NCI-H82 treated with DMSO at 0.1 percent for 48 hours (cell line): ENCODE measurements around the gene DCAF6.

ENCODE experiments used
- DNase-seq: peaks from one replicate; lab custom pipeline; 2025; ENCODE audit not compliant: unreplicated experiment; lab: John Stamatoyannopoulos, UW

The DCAF6 gene

DNA sequence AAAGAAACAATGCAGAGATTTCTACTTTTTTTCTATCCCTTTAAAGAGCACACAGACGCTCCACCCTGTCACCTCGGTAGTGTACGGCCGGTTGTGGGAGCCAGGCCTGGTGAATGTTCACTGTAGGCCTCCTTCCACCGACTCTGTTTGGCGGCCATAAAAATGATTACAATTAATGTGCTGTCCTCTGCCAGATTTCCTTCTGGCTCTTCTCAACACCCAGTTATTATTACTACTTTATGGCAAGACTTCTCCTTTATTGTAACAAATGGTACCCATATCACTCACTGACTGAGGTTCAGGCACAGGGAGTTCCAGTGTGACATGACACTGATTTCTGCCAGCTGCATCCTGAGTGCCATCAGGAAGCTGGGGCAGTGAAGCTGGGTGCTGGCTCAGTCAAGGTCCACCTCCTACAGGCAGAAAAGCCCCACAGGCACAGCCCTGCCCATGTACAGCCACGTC is 162.9 kb downstream of the DCAF6 start:
- DNase-seq = no peak

GRCh38 chr1:168100315-168101002 is 164.0 kb downstream of the DCAF6 start:
- no peak for DNase-seq

- no peak for DNase-seq
Measured at GRCh38 chr1:168101336-168101735, 164.9 kb downstream of the DCAF6 start.

DNA sequence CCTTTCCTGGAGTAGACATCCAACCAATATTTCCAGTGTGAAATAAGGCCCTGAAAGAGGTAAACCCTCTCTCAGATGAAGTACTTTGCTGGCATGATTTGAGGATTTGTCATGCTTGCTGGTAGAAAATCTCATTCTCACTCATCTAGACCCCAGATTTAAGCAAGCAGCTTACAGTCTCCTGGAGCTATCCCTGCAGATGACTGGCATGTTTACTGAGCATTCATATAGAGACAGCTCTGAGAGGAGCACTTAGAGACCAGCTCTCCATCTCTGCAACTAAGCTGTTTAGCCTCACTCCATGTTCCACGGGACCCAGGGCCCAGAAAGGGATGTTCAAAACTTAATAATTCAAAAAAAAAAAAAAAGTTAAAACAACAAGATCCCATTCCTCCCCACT is 166.0 kb downstream of the DCAF6 start:
- no peak for DNase-seq

- DNase-seq = no peak
Measured at GRCh38 chr1:168104535-168104934, 168.1 kb downstream of the DCAF6 start.

DNA sequence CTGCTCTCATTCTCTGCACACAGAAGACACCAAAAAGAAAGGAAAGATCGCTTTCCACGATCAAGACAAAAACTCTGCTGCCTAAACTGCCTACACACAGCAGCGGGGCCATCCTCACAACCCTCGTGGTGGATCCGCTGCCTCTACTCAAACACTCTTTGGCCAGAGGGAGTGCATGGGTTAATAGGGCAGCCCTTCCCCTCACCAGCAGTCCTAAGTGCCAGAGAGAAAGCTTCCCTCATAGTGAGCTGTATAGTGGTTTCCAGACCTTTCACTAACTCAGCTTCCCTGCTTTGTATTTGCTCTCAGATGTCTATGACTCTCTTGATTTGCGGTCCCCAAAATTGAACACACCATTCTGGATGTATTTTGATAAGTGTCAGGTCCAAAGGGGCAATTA is 169.4 kb downstream of the DCAF6 start:
- no peak for DNase-seq

DNA sequence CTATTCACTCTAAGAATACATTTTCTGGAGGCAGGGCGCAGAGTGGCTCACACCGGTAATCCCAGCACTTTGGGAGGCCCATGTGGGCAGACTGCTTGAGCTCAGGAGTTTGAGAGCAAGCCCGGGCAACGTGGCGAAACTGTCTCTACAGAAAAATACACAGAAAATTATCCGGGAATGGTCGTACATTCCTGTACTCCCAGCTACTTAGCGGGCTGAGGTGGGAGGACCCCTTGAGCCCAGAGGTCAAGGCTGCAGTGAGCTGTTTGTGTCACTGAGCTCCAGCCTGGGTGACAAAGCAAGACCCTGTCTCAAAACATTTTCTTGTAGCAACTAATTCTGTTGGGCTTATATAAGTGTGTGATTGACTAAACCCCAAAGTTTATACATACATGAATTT is 169.8 kb downstream of the DCAF6 start:
- DNase-seq = no peak

DNA sequence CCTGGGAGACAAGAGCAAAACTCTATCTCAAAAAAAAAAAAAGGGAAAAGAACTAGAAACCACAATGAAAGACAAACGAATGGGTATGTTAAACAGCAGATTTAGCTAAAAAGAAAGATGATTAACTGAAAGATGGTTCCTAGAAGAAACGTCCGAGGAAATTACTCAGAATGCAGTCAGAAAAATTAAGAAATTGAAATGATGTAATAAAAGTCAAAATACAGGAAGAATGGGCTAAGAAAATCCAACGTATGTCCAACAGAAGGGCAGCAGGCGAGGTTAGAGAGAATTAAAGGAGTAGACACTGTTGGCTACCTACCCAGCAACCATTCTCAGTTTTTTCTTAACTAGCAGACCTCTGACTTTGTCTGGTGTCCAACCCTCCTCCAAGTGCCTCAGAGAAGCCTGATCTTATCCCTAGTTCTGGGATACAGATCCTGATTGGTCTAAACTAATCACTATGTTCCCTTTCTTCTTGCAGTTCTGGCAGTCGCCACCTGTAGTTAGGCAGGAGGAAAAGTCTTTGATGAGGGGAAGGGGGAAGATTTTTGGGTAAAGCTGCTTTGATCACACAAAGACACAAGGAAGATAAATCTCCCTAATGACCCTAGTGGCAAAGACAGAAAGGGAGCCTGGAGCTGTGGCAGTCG is 174.5 kb downstream of the DCAF6 start:
- peak; percentile 45 for DNase-seq

- DNase-seq = no peak
Measured at GRCh38 chr1:168112673-168113305, 176.3 kb downstream of the DCAF6 start.

DNA sequence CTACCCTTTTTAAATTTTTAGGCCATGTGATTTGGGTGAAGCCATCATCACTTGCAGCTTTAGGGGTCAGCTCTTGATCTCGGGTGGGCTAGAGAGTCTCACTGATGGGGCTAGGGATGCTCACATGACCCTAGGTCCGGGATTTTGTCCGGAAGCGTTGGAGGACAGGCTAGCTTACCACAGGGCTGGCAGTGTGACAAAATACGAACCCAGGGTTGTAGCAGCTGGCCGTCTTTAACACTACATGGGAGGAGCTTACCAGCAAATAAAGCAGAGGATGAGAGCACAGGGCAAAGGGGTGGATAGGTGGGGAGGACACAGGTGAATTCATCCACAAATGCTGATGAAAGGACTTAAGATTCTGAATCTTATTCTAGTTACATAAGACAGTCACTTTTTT is 178.4 kb downstream of the DCAF6 start:
- DNase-seq = no peak

GRCh38 chr1:168116327-168116799 is 179.9 kb downstream of the DCAF6 start:
- DNase-seq = no peak

GRCh38 chr1:168119750-168120149 is 183.3 kb downstream of the DCAF6 start:
- no peak for DNase-seq

DNA sequence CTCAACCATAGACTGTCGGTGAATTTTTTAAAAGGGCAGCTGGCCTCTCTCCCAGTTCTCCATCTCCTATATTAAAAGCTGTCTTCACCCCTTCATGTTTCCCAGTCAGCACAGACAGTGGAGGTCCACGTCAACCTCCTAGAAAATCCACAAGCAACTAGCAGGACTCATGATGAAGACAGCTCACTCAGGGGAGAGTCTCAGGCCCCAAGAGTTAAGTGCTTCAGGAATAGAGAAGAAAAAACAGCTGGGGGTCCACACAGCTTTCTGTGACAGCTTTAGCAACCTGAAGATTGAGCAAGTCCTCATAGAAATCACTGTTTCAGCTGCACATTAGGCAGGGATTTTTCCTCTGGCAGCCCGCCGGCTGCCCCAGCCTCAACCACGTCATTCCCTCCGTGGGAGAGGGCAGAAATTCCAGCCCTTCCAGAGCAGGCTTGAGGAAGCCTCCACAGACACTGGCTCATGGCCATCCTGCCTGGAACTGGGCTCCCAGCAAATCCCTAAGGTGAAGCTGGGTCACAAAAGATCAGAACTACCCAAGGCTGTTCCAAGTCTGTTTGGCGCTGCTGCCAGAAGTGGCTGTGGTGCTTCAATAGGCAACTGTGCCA is 185.0 kb downstream of the DCAF6 start:
- DNase-seq = no peak

DNA sequence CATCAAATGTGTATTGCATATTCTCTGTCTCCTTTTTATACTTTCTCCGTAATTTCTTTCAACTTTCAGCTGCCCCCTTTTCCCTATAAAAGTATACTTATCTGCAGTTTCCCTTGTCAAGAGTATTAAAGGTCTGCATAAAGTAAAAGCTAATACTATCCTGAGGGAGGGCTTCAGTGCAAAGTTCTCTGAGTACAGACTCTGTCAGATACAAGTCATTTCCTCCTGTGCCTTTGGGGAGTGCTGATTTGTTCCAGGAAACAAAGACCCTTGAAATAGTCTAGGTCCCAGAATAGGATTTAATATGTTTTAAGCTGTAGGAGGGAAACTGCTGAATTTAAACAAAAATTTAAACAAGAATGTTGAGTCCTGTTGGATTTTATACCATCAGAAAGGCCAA is 188.6 kb downstream of the DCAF6 start:
- DNase-seq = no peak
